GM18526 (cell line): ENCODE results near the gene AK9.

Source experiments
- POLR2A ChIP-seq: IDR thresholded peaks from 3 replicates; pipeline ENCODE4 v1.6.1; 2011; ENCODE audit not compliant: insufficient read length; ENCODE audit errors: extremely low read depth

The AK9 gene

DNA sequence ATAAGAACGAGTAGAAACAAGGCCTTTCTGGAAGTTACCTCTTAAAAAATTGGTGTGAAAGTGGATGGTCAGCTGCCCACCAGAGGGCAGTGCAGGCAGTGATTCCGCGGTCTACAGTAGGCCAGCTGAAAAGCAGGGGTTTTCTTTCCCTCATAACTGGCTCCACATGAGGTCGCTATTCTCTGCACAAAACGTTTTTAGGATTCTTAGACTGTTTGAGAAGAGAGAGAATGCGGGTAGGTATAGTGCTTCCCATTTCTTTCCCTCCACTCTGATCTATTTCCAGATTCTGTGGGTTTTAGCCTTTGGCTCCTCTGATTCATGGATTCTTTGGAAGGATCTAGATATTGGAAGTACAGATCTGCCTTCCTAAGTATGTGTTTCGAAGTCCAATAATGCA lies 14.3 kb upstream of the AK9 start:
- TF ChIP-seq POLR2A: no peak

DNA sequence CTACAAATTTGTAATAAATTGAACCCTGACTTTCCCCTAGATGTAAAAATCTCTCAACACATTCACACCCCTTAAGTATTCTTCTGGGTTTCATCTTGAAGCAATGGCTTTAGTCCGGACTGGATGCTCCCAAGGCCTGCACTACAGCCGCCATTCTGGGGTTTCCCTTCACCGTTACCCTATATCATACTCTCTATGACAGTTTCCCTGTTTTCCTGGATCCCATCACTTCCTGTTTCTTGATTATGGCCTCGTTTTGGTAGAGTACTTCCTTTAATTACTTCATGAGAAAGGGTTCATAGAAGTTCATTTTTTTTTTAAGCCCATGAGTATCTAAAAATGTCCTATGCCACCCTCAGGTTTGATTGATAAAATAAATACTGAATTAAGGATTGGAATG lies 11.8 kb upstream of the AK9 start:
- TF ChIP-seq POLR2A: no peak

DNA sequence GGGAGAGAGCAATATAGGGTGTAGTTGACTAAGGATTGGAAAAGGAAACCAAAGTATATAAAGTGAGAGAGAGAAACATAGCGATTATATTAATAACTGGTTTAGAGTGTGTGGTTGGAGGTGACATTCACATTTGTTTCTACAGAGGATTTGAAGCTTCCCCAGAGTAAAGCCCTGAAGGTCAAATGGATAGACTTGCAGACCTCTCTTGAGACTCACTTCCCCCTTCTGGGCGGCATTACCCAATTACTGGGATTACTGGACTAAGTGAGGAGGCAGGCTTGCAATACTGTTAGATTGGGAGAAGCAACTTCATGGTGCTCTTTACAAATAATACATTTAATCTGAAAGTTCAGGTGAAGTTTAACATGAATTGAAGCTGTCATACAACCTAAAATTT lies 10.8 kb upstream of the AK9 start:
- no peak for TF ChIP-seq POLR2A

DNA sequence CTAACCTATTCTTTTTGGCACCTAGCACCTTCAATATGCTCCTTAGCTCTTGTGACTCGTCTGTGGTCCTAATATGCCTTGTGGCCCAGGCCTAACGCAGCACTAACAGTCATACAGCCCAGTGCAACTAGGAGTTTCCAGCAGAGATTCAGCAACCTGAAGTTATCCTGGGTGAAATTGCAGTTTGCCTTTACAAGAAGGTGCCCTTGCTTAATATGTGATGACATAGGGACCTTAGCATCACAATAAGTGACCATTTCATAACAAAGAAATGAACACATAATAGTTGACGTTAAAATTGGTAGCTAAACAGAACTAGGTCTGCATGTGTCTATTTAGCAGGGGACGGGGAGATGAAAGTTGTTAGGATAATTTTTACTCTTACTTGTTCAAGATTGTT lies 10.2 kb upstream of the AK9 start:
- no peak for TF ChIP-seq POLR2A

DNA sequence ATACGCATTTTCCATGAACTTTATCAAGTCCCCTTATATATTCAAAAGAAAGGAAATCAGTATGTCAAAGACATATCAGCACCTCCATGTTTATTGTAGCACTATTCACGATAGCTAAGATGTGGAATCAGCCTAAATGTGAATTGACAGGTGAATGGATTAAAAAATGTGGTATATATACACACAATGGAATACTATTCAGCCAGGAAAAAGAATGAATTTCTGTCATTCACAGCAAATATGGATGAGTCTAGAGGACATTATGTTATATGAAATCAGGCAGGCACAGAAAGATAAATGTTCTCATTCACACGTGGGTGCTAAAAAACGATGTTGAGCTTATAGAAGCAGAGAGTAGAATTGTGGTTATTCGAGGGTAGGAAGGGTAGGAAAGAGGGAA lies 5.4 kb upstream of the AK9 start:
- TF ChIP-seq POLR2A: no peak

DNA sequence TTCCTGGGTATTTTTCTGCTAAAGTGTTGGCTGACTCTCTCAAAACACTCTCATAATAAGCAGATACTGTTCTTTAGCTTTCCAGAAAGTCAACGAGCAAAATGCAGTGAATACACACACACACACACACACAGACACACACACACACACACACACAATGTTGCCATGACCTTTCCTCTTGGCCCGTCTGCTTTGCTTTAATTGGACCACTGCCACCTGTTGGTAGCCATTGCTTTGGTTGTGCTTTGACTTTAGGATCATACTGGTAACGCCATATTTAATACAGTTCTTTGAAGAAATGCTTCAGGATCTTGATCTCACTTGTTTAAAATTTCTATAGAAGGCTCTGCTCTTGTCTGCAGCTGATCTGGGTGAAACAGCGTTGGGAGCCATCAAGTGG lies 4.5 kb upstream of the AK9 start:
- no peak for TF ChIP-seq POLR2A

DNA sequence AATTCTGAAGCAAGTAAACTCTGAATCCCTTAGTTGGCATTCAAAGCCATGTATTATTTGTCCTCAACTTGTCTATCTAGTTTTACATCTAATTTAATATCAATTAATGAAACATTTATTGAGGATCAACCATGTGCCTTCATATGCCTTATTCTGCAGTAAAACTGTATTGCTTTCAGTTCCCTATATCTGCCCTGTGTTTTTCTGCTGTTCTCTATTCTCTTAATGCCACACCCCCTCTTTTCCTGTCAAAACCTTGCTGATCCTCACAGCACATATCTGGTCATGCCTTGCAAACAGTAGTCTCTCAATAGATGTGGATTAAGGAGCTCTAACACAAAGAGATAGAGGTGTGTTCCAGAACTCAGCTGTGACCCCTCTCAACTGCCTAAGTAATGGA lies 2.1 kb upstream of the AK9 start:
- no peak for TF ChIP-seq POLR2A

DNA sequence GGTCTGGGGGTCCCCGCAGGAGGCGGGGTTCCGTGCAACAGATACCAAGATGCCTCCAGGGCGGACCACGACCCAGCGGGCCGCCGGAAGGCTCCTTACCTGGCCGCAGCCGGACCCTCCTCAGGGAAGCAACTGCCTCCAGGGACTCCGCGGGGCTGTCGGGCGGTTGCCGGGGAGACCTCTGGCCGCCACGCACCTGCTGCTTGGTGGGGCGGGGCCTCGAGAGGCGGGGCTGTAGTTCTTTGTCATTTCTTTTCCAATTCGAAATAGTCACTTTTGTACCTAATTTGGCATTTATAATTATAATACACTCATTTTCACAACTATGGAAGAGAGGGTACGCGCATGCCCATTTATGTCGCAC lies 647 bp downstream of the AK9 start:
- no peak for TF ChIP-seq POLR2A

DNA sequence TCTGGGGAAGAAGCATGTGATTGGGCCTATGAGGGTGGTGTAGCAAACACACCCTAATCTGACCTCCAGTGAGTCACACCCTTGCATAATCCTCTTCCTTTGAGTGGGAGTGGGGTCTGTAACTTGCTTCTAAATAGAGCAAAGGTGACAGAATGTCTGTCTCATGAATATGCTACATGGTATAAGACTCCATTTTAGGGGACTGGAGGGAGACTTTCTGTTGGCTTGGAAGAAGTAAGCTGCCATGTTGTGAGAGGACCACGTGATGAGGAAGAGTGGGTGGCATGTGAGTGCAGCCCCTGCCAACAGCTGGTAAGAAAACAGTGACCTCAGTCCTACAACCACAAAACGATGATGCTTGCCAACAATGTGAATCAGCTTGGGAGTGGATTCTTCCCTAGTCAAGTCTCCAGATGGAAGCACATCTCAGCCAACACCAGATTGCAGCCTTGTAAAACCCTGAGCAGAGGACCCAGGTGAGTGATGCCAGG lies 3.7 kb downstream of the AK9 start:
- no peak for TF ChIP-seq POLR2A

DNA sequence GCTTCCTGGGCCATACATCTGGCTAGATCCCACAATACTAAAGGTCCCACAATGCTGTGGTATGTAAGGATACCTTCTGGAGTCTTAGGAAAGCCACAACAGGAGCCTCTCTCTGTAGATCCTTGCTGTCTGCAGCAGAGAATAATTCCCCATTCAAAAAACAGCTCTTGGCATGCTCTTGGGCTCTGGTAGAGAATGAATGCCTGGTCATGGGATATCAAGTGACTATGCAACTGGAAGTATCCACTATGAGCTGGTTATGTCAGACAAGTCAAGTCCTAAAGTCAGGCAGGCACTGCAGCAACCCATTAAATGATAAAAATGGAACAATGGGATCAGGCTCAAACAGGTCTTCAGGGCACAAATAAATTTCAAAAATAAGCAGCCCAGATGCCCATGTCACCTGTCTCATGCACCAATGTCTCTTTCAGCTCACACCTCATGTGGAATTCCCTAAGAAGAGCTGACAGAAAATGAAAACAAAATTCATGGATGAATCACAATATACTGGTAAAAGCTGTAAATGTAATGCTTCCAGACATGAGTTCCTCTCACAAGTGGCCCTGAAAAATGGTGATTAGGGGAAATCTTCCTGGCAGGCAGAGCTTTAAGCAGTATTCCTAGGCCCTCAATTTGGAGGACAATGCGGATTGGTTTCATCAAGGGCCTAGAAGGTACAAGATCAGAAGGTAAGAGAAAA lies 4.3 kb downstream of the AK9 start:
- no peak for TF ChIP-seq POLR2A

DNA sequence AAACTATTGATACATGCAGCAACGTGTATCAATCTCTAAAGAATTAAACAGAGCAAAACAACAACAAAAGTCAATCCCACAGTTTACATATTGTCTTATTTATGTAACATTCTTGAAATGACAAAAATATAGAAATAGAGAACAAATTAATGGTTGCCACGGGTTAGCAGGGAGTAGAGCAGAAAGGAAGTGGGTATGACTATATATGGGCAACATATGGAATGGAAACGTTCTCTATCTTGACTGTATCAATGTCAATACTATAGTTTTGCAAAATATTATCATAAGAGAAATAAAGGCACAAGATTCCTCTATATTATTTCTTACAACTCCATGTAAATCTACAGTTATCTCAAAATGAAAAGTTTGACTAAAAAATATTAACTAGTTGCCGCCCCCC lies 12.8 kb downstream of the AK9 start:
- no peak for TF ChIP-seq POLR2A

DNA sequence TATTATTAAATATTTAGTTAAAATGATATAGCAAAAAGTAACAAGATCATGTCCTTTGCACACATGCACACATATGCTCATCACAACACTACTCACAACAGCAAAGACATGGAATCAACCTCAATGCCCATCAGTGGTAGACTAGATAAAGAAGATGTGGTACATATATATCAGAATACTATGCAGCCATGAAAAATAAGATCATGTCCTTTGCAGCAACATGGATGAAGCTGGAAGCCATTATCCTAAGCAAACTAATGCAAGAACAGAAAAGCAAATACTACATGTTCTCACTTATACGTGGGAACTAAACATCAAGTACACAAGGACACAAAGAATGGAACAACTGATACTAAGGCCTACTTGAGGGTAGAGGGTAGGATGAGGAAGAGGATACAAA lies 14.3 kb downstream of the AK9 start:
- TF ChIP-seq POLR2A: no peak

DNA sequence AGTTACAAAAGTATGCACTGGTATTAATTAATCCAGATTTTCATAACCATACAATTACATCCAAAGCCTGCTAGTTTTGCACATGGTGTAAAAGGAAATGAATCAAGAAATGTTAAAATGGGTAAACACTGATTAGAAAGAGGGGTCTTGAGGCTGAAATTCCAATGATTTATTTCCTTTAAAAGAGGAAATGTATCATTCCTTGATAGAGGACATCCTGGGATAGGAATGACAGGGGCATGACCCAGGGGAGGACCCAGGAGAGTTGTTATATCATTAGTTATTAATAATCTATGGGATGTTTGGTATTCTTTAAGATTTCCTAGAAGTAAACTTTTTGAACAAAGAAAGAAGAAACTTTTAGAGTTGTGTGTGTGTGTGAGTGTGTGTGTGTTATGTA lies 18.2 kb downstream of the AK9 start:
- TF ChIP-seq POLR2A: no peak

DNA sequence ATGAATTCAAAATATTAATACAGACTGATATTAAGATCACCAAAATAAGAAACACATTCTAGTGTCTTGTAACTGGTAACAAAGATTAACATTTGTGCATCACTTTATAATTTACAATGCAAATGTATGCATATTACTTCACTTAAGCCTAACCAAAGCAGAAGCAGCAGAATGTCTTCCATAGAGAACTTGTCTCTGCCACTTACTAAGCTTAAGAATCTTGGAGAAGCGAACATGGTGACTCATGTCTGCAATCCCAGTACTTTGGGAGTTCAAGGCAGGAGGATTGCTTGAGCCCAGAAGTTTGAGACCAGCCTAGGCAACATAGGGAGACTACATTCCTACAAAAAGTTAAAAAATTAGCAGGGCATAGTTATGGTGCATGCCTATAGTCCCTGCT lies 18.8 kb downstream of the AK9 start:
- TF ChIP-seq POLR2A: no peak

DNA sequence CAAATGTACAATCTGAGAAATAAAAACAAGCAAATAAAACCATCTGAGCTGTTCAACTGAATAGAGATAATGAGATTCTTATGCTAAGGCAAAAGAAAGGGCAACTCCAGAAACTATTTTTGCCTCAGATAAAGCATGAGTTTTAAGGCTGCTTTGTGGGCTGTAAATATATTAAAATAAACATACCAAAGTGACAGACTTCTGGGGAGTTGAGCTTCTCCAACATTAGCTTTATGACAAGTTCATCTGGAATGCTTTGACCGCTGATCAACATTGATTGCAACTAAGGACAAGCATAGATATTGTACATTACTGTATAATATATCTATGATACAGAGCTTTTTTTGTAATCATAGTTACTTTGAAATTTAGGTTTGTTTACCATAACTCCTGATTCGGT lies 19.3 kb downstream of the AK9 start:
- TF ChIP-seq POLR2A: no peak

DNA sequence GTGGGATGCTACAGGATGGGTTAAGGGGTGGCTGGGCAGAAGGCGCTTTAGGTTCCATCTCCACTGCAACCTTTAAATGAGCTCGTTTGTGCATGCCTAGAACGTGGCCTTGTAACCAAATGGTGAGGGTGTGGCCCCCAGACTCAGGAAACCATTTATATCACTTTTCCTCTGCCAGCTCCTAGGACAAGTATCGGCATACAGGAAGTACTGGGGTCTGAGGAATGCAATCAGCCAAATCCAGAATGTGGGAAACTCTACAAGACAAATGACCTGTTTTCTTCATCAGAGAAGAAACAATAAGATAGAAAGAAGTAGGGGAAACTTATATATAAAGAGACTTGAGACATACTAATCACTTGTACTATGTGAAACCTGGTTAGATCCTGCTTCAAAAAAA lies 21.2 kb downstream of the AK9 start:
- no peak for TF ChIP-seq POLR2A

DNA sequence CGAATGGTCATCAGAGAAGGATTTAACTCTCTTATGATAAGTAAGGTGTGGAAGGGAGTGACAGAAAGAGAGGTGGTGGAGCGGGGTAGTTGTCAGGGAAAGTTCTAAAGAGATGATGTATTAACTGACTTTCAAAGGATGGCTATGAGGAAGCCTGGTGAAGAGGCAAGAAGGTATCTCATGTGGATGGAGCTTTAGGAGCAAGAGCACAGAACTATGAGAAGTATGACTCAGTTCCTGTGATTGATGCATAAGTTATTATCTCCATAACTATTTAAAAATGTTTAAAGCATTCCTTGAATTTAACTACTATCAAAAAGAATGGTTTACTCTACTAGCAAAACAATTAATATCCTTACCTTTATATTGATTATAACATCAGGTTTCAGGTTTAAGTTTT lies 28.8 kb downstream of the AK9 start:
- TF ChIP-seq POLR2A: no peak

DNA sequence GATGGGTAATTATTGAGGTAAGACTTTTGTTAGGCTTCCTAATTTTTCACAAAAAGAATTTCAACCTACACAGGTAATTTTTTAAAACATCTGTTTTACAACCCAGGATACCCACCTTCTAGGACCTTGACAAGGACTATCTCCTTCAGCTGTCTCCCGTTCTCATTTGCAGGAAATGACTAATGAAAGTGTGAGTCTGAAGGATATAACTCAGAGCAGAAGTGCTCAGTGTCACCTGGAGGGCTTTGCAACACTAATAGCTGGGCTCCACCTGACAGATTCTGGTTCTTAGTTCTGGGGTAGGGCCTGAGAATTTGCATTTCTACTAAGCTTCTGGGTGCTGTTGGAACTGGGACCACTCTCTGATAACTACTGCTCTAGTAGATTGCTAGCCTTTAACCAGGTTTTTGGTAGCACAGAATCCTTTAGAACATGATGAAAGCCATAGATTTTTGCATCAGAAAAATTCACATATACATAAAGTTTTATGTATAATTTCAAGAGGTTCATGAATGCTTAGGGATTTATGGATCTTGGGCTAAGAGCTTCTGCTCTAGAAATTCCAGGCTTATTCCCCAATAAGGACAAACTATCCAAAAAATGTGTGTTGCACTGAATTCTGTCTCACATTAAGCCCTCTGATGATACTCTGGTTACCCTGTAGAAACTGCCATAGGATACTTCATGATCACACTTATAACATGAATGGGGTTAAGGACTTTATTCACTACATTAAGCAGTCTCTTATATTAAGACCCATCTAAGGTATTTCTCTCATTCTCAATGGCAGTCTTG lies 30.3 kb downstream of the AK9 start:
- no peak for TF ChIP-seq POLR2A
